D721Med (cell line): ENCODE measurements around the gene BCKDHA.
A peak's percentile ranks its signal among the peaks of the same experiment; 100 is the strongest.

Source experiments
- DNase-seq: peaks from one replicate; pipeline ENCODE4 v3.0.0; 2011; ENCODE audit warnings: low spot score; ENCODE audit not compliant: insufficient read length
- FAIRE-seq: peaks from 2 replicates; lab custom pipeline; 2011; peaks lifted over from hg19 to GRCh38; lab: Jason Lieb, UNC
- CTCF ChIP-seq: IDR thresholded peaks from 2 replicates; pipeline ENCODE4 v1.5.1; 2012; ENCODE audit warnings: mild to moderate bottlenecking, control low read depth; ENCODE audit not compliant: insufficient read depth; ENCODE audit errors: missing control alignments

BCKDHA gene

DNA sequence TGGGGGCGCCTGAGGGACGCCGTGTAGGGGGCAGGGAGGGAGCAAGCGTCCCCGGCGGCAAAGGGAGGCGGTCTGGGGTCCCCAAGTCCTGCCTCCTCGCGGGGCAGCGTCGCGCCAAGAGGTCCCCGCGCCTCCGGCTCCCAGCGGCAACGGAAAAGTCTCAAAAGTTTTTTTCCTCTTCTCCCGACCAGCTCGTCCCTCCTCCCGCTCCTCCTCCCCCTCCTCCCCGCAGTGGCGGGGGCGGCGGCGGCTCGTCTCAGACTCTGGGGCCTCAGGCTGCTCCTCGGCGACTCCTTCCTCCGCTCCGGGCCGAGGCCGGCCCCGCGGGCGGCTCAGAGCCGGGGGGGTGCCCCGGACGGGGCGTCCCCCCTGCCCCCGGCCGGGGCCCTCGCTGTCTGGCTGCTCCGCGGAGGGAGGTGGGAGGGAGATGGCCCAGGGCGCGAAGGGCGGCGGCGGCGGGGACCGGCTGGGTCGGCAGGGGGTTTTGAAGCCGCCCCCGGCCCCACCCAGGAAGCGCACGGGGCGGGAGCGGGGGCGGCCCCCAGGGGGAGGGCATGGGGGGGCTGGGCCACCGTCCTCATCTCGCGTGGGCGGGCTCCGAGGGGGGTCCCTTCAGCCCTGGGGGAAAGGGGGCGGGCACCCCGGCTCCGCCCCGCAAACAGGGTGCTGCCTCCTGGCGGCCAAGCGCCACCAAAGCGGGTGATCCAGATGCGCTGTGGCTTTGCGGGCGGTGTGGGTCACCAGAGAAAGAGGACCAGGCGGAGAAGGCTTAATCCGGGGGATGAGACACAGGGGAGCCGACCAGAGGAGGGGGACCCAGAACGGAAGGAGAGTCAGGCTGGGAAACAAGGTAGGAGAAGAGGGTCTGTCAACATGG, 43.9 kb upstream of the BCKDHA start, which contains the start of gene TGFB1:
Gene TGFB1 (minus strand): TSS at position 457 of the 877 bp plus-strand sequence. CDS start 878 bp downstream, outside the sequence.
- FAIRE-seq (no peak), DNase-seq (peak; percentile 97)
- peak; percentile 68 for TF ChIP-seq CTCF

GRCh38 chr19:41354343-41354953, 43.2 kb upstream of the BCKDHA start:
- FAIRE-seq (no peak), DNase-seq (no peak)
- TF ChIP-seq CTCF: no peak

- FAIRE-seq (no peak), DNase-seq (no peak)
- TF ChIP-seq CTCF: no peak
Observed at GRCh38 chr19:41355035-41355434, 42.6 kb upstream of the BCKDHA start.

GRCh38 chr19:41355802-41356201, 41.8 kb upstream of the BCKDHA start:
- TF ChIP-seq CTCF: no peak
- no peak for FAIRE-seq
- no peak for DNase-seq

- DNase-seq: no peak
- TF ChIP-seq CTCF: no peak
- FAIRE-seq: no peak
Observed at GRCh38 chr19:41356984-41357739, 40.5 kb upstream of the BCKDHA start.

DNA sequence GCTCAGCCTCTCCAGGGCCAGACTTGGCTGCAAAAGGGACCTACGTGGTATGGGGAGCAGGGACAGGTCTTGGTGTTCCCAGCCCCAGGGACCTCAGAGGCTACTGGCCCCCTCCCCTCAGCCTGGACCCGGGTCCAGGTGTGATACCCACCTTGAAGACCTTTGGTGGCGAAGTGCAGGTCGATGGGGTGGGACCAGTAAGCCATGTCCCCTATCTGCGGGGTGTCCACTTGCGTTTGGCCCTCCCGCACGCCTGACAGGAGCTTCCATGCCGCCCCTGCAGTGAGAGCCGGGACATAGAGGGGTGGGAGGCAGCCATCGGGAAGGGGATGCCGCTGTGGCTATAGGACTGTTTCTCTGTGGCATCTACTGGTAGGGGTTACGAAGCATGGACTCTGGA, 39.9 kb upstream of the BCKDHA start:
- DNase-seq (no peak), FAIRE-seq (no peak)
- no peak for TF ChIP-seq CTCF
